CD4-positive, alpha-beta T cell treated with Interleukin-6 at 100 ng/mL for 8 hours (primary cell): ENCODE data around the gene DPEP1.

Source experiments
- DNase-seq: peaks from one replicate; pipeline ENCODE4 v3.0.0-alpha.2; 2020; ENCODE audit warnings: mixed read lengths, low spot score

DPEP1 gene

DNA sequence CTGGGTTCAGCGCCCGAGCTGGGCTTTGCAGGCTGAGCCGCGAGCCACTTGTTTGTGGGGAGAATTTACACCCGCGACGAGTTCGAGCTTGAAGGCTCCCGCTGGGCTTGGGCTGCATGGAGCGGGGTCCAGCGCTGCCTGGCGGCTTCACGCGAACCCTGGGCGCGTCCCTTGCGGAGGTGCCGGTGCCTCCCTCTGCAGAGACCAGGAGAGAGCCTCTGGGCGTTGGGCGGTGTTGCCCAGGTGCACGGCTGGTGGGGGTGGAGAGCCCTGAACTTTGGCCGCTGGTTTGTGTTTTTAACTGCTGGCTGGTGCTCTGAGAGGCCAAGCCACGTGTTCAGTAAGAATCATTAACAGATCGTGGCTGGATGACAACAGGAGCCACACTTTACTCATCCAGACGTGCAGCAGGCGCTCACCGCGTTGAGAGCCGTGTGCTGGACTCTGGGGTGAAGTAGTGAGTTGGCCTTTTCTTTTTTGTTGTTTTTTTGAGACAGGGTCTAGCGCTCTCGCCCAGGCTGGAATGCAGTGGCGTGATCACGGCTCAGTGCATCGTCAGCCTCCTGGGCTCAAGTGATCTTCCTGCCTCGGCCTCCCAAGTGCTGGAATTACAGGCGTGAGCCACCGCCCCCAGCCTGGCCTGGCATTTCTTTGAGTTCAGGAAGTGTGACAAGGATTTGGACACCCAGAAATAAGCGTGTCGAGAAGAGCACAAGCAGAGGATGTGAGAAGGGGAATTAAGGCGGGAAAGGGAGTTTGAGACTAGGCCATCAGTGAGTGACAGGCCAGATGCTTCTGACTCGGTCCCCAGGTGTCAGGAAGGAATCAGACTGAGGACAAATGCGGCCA, 73.9 kb downstream of the DPEP1 start:
- no peak for DNase-seq
